ENCODE data around the gene MATK.

Gene MATK

GRCh38 chr19:3746371-3747056, 39.7 kb downstream of the MATK start:
- DNase-seq: no peak

- DNase-seq: no peak
Measured at GRCh38 chr19:3745363-3746045, 40.7 kb downstream of the MATK start.

- DNase-seq: no peak
Measured at GRCh38 chr19:3743486-3743885, 42.7 kb downstream of the MATK start.

GRCh38 chr19:3740431-3740830, 45.8 kb downstream of the MATK start:
- DNase-seq: no peak

GRCh38 chr19:3738477-3739220, 47.5 kb downstream of the MATK start:
- no peak for DNase-seq

- no peak for DNase-seq
Measured at GRCh38 chr19:3737487-3738205, 48.5 kb downstream of the MATK start.

- no peak for DNase-seq
Measured at GRCh38 chr19:3736106-3736724, 50.0 kb downstream of the MATK start.

- no peak for DNase-seq
Measured at GRCh38 chr19:3734310-3734600, 51.9 kb downstream of the MATK start.

GRCh38 chr19:3733549-3734309, 52.5 kb downstream of the MATK start:
- no peak for DNase-seq

- no peak for DNase-seq
Measured at GRCh38 chr19:3732108-3732507, 54.1 kb downstream of the MATK start.

- no peak for DNase-seq
Measured at GRCh38 chr19:3730457-3730958, 55.7 kb downstream of the MATK start.

Data from effector CD4-positive, alpha-beta T cell (primary cell).